ENCODE data around the gene ABLIM1. TPM values are rescaled to one million over a fixed set of nuclear protein-coding genes. Genes with fewer than 3 reads are reported as not detected.

ABLIM1 gene
- total and polyA plus RNA-seq, 2 experiments from 2014 or later, result 21.9 to 45.1 TPM

- Histone ChIP-seq H3K36me3 (ENCODE audit: insufficient read depth) (no peaks in the 10 kb centered on the region), H3K27ac (ENCODE audit: low read depth) (no peak overlapping the region), H3K9me2 (ENCODE audit: insufficient read depth) (no peaks in the 10 kb centered on the region), H3F3A (replicated peaks; ENCODE audit: low read depth) (no peaks in the 10 kb centered on the region), H4K20me1 (replicated peaks; ENCODE audit: insufficient read depth) (no peaks in the 10 kb centered on the region), H3K4me1 (ENCODE audit: insufficient read depth) (no peaks in the 10 kb centered on the region), H3K4me2 (no peak overlapping the region), H3K4me3 (no peak overlapping the region), H3K79me2 (replicated peaks; ENCODE audit: insufficient read depth) (no peaks in the 10 kb centered on the region), H3K27me3 (ENCODE audit: insufficient read depth) (no peaks in the 10 kb centered on the region), H2AFZ (no peak overlapping the region)
- Mint-ChIP-seq H3K4me1 (peaks cover 10% of the 10 kb centered on the region; the same call in 2 of the 3 replicates), H3K27ac (no peak overlapping the region), H3K9me3 (peaks cover under 1% of the 10 kb centered on the region; the same call in 1 of the 3 replicates), H3K27me3 (ENCODE audit: insufficient read depth, low read depth, poor library complexity) (no peaks in the 10 kb centered on the region), H3K36me3 (ENCODE audit: low read depth) (no peaks in the 10 kb centered on the region), H3K4me3 (no peak overlapping the region)
- ATAC-seq, result no peak
- no peak for DNase-seq (ENCODE audit: low spot score)
- TF ChIP-seq EZH2phosphoT487 (IDR thresholded peaks at IDR 0.05; ENCODE audit: unreplicated experiment) (no peak), ZNF331 (CRISPR knock-in tag; IDR thresholded peaks at IDR 0.05; ENCODE audit: low read depth) (no peak), POLR2AphosphoS5 (IDR thresholded peaks at IDR 0.05; ENCODE audit: low read depth) (no peak)
Measured at GRCh38 chr10:114706458-114707055, 48.5 kb upstream of the ABLIM1 start.

GRCh38 chr10:114704679-114705078, 46.6 kb upstream of the ABLIM1 start:
- Histone ChIP-seq H3K9me2 (ENCODE audit: insufficient read depth) (no peaks in the 10 kb centered on the region), H3K4me2 (no peak overlapping the region), H3K4me1 (ENCODE audit: insufficient read depth) (no peaks in the 10 kb centered on the region), H4K20me1 (replicated peaks; ENCODE audit: insufficient read depth) (no peaks in the 10 kb centered on the region), H3K4me3 (no peak overlapping the region), H3F3A (replicated peaks; ENCODE audit: low read depth) (no peaks in the 10 kb centered on the region), H3K79me2 (replicated peaks; ENCODE audit: insufficient read depth) (no peaks in the 10 kb centered on the region), H3K36me3 (ENCODE audit: insufficient read depth) (no peaks in the 10 kb centered on the region), H3K27ac (ENCODE audit: low read depth) (no peak overlapping the region), H2AFZ (no peak overlapping the region), H3K27me3 (ENCODE audit: insufficient read depth) (no peaks in the 10 kb centered on the region)
- TF ChIP-seq ZNF462 (CRISPR knock-in tag; IDR thresholded peaks at IDR 0.05) (no peak), NANOG (IDR thresholded peaks at IDR 0.05; ENCODE audit: borderline replicate concordance) (no peak)
- H3K4me3 Mint-ChIP-seq, result no peak overlapping the region
- H3K27me3 Mint-ChIP-seq (ENCODE audit: insufficient read depth, low read depth, poor library complexity), result no peaks in the 10 kb centered on the region
- DNase-seq (ENCODE audit: low spot score), result no peak
- no peak for ATAC-seq
- no peak overlapping the region for H3K27ac Mint-ChIP-seq
- H3K36me3 Mint-ChIP-seq (ENCODE audit: low read depth), result peaks cover 2% of the 10 kb centered on the region; the same call in 1 of the 3 replicates
- H3K9me3 Mint-ChIP-seq, result peaks cover 4% of the 10 kb centered on the region; the same call in 2 of the 3 replicates
- peaks cover 10% of the 10 kb centered on the region; the same call in 2 of the 3 replicates for H3K4me1 Mint-ChIP-seq
